ENCODE measurements around the gene DHFR2. TPM values are rescaled to one million over a fixed set of nuclear protein-coding genes. Genes with fewer than 3 reads are reported as not detected.

Gene DHFR2
- polyA plus RNA-seq, 2 donors, result 1.5 to 1.9 TPM

GRCh38 chr3:94066506-94067500 lies 4.1 kb upstream of the DHFR2 start:
- H3K27ac ChIP-seq (ENCODE audit: low read depth in 2 of 2, low read length in 1 of 2), result no peak overlapping the region
- peaks cover 0 to 3% of the 10 kb centered on the region in 2 donors for H3K36me3 ChIP-seq (ENCODE audit: control insufficient read depth in 2 of 2, insufficient read depth in 2 of 2, low read length in 1 of 2)
- H3K27me3 ChIP-seq (ENCODE audit: control insufficient read depth in 1 of 2, insufficient read depth in 2 of 2, low read length in 2 of 2), result no peaks in the 10 kb centered on the region
- no peaks in the 10 kb centered on the region for H3K9me3 ChIP-seq (ENCODE audit: control insufficient read depth in 2 of 2, insufficient read depth in 1 of 2, low read depth in 1 of 2, low read length in 1 of 2)
- H3K4me1 ChIP-seq (ENCODE audit: control insufficient read depth in 2 of 2, insufficient read depth in 2 of 2, low read length in 1 of 2), result peaks cover 0 to 8% of the 10 kb centered on the region in 2 donors
- H3K4me3 ChIP-seq (ENCODE audit: low read depth in 1 of 2, low read length in 2 of 2), result no peak overlapping the region
- 74 to 83% methylated on average over 6 of the region's 6 CpGs for WGBS, 2 donors

DNA sequence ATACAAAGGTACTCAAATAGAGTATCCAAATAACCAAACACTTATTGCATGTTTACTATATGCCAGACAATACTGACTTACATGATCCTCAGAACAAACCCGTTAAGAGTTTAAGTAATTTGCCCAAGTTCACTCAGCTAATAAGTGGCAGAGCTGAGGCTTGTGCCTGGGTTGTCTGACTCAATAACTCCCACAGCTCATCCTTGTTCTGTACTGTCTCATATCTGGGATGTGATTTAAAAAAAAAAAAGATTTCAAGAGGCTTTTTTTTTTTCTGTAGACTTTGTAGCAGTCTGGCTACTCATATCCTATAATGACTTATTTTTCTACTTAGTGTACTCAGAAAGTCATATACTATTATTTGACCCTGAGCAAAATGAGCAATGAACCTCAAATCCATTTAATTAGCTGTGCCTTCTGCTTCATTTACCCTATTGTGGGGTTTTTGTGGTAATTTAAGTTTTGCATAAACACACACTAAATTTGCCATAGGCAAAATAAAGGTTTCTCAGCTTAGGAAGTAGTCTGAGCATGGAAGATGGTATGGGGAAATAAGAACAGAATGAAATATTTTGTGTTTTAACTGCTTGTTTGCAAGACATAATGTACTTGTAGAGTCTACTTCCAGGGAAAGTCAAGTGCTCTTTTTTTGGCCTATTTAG lies 3.2 kb upstream of the DHFR2 start:
- Histone ChIP-seq H3K4me3 (ENCODE audit: low read depth in 1 of 2, low read length in 2 of 2) (no peak overlapping the region), H3K36me3 (ENCODE audit: control insufficient read depth in 2 of 2, insufficient read depth in 2 of 2, low read length in 1 of 2) (no peaks in the 10 kb centered on the region), H3K27ac (ENCODE audit: low read depth in 2 of 2, low read length in 1 of 2) (no peak overlapping the region), H3K27me3 (ENCODE audit: control insufficient read depth in 1 of 2, insufficient read depth in 2 of 2, low read length in 2 of 2) (no peaks in the 10 kb centered on the region), H3K9me3 (ENCODE audit: control insufficient read depth in 2 of 2, insufficient read depth in 1 of 2, low read depth in 1 of 2, low read length in 1 of 2) (no peaks in the 10 kb centered on the region), H3K4me1 (ENCODE audit: control insufficient read depth in 2 of 2, insufficient read depth in 2 of 2, low read length in 1 of 2) (peaks cover 0 to 8% of the 10 kb centered on the region in 2 donors)
- 83 to 88% methylated on average over 1 of the region's 1 CpG for WGBS, 2 donors

- Histone ChIP-seq H3K27ac (ENCODE audit: low read depth in 2 of 2, low read length in 1 of 2) (no peak overlapping the region), H3K27me3 (ENCODE audit: control insufficient read depth in 1 of 2, insufficient read depth in 2 of 2, low read length in 2 of 2) (no peaks in the 10 kb centered on the region), H3K36me3 (ENCODE audit: control insufficient read depth in 2 of 2, insufficient read depth in 2 of 2, low read length in 1 of 2) (no peaks in the 10 kb centered on the region), H3K9me3 (ENCODE audit: control insufficient read depth in 2 of 2, insufficient read depth in 1 of 2, low read depth in 1 of 2, low read length in 1 of 2) (no peaks in the 10 kb centered on the region), H3K4me3 (ENCODE audit: low read depth in 1 of 2, low read length in 2 of 2) (no peak overlapping the region), H3K4me1 (ENCODE audit: control insufficient read depth in 2 of 2, insufficient read depth in 2 of 2, low read length in 1 of 2) (peaks cover 0 to 8% of the 10 kb centered on the region in 2 donors)
- WGBS, 2 donors, result 38 to 42% methylated on average over 1 of the region's 1 CpG
These were observed 2.4 kb upstream of the DHFR2 start for GRCh38 chr3:94065122-94065521.

- Histone ChIP-seq H3K27ac (ENCODE audit: low read depth in 2 of 2, low read length in 1 of 2) (no peak overlapping the region), H3K27me3 (ENCODE audit: control insufficient read depth in 1 of 2, insufficient read depth in 2 of 2, low read length in 2 of 2) (no peaks in the 10 kb centered on the region), H3K9me3 (ENCODE audit: control insufficient read depth in 2 of 2, insufficient read depth in 1 of 2, low read depth in 1 of 2, low read length in 1 of 2) (no peaks in the 10 kb centered on the region), H3K4me3 (ENCODE audit: low read depth in 1 of 2, low read length in 2 of 2) (no peak overlapping the region), H3K36me3 (ENCODE audit: control insufficient read depth in 2 of 2, insufficient read depth in 2 of 2, low read length in 1 of 2) (no peaks in the 10 kb centered on the region), H3K4me1 (ENCODE audit: control insufficient read depth in 2 of 2, insufficient read depth in 2 of 2, low read length in 1 of 2) (peaks cover 0 to 8% of the 10 kb centered on the region in 2 donors)
- 78 to 83% methylated on average over 6 of the region's 6 CpGs for WGBS, 2 donors
These were observed 1.6 kb upstream of the DHFR2 start for GRCh38 chr3:94064243-94064860.

DNA sequence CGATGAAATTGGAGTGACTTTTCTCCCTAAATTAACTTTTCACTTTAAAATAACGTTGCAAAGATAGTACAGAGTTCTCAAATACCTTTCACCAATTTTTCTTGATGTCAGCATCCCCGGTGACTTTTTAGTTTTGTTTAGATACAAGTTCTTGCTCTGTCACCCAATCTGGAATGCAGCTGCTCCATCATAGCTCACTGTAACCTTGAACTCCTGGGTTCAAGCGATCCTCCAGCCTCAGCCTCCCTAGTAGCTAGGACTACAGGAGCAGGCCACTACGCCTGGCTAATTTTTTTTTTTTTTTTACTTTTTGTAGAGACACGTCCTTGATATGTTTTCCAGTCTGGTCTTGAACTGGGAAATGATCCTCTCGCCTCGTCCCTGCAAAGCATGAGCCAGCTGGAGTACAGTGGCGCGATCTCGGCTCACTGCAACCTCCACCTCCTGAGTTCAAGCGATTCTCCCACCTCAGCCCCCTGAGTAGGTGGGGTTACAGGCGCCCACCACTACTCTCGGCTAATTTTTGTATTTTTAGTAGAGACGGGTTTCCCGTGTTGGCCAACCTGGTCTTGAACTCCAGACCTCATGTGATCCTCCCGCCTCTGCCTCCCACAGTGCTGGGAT lies 892 bp upstream of the DHFR2 start:
- Histone ChIP-seq H3K36me3 (ENCODE audit: control insufficient read depth in 2 of 2, insufficient read depth in 2 of 2, low read length in 1 of 2) (no peaks in the 10 kb centered on the region), H3K4me3 (ENCODE audit: low read depth in 1 of 2, low read length in 2 of 2) (peak overlapping the region; percentile 72 to 87), H3K9me3 (ENCODE audit: control insufficient read depth in 2 of 2, insufficient read depth in 1 of 2, low read depth in 1 of 2, low read length in 1 of 2) (no peaks in the 10 kb centered on the region), H3K27ac (ENCODE audit: low read depth in 2 of 2, low read length in 1 of 2) (peak overlapping the region; percentile 66 to 92), H3K27me3 (ENCODE audit: control insufficient read depth in 1 of 2, insufficient read depth in 2 of 2, low read length in 2 of 2) (no peaks in the 10 kb centered on the region), H3K4me1 (ENCODE audit: control insufficient read depth in 2 of 2, insufficient read depth in 2 of 2, low read length in 1 of 2) (peaks cover 0 to 8% of the 10 kb centered on the region in 2 donors)
- WGBS, 2 donors, result 43 to 44% methylated on average over 17 of the region's 17 CpGs

DNA sequence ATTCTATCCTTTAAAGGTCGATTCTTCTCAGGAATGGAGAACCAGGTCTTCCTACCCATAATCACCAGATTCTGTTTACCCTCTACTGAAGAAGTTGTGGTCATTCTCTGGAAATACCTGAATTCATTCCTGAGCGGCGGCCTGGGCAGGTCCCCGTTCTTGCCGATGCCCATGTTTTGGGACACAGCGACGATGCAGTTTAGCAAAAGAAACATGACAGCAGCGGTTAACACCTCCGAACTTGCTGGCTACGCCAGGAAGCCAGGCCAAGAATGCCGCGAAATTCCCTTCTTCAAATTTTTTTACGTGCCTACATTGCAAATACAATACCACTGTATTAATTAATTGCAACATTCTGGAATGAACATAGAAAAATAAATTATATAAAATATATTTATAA lies 1.4 kb downstream of the DHFR2 start:
- H3K9me3 ChIP-seq (ENCODE audit: control insufficient read depth in 2 of 2, insufficient read depth in 1 of 2, low read depth in 1 of 2, low read length in 1 of 2), result no peaks in the 10 kb centered on the region
- H3K36me3 ChIP-seq (ENCODE audit: control insufficient read depth in 2 of 2, insufficient read depth in 2 of 2, low read length in 1 of 2), result no peaks in the 10 kb centered on the region
- H3K4me1 ChIP-seq (ENCODE audit: control insufficient read depth in 2 of 2, insufficient read depth in 2 of 2, low read length in 1 of 2), result peaks cover 0 to 5% of the 10 kb centered on the region in 2 donors
- 97 to 98% methylated on average over 13 of the region's 13 CpGs for WGBS, 2 donors
- H3K27me3 ChIP-seq (ENCODE audit: control insufficient read depth in 1 of 2, insufficient read depth in 2 of 2, low read length in 2 of 2), result no peaks in the 10 kb centered on the region
- no peak overlapping the region for H3K4me3 ChIP-seq (ENCODE audit: low read depth in 1 of 2, low read length in 2 of 2)
- H3K27ac ChIP-seq (ENCODE audit: low read depth in 2 of 2, low read length in 1 of 2), result no peak overlapping the region

- H3K36me3 ChIP-seq (ENCODE audit: control insufficient read depth in 2 of 2, insufficient read depth in 2 of 2, low read length in 1 of 2), result no peaks in the 10 kb centered on the region
- no peaks in the 10 kb centered on the region for H3K4me1 ChIP-seq (ENCODE audit: control insufficient read depth in 2 of 2, insufficient read depth in 2 of 2, low read length in 1 of 2)
- no peaks in the 10 kb centered on the region for H3K9me3 ChIP-seq (ENCODE audit: control insufficient read depth in 2 of 2, insufficient read depth in 1 of 2, low read depth in 1 of 2, low read length in 1 of 2)
- H3K4me3 ChIP-seq (ENCODE audit: low read depth in 1 of 2, low read length in 2 of 2), result no peak overlapping the region
- no peaks in the 10 kb centered on the region for H3K27me3 ChIP-seq (ENCODE audit: control insufficient read depth in 1 of 2, insufficient read depth in 2 of 2, low read length in 2 of 2)
- no peak overlapping the region for H3K27ac ChIP-seq (ENCODE audit: low read depth in 2 of 2, low read length in 1 of 2)
These were observed 12.2 kb downstream of the DHFR2 start for GRCh38 chr3:94050546-94050945.

DNA sequence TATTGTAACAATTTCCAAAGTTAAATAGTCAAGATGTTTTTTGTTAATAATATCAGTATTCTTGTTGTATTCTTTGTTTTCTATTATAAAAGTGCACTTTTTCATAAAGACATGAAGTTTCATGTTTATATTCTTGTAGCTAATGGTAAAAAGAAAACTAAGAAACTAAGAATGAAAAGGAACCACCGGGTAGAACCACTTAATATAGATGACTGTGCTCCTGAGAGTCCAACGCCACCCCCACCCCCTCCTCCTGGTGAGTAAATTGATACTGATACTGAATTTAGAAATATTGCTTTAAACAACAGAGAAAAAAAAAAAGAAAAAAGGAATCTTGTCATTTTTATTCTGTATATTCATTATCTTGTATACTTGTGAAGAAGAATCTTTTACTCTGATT lies 13.4 kb downstream of the DHFR2 start:
- Histone ChIP-seq H3K4me1 (ENCODE audit: control insufficient read depth in 2 of 2, insufficient read depth in 2 of 2, low read length in 1 of 2) (no peaks in the 10 kb centered on the region), H3K27ac (ENCODE audit: low read depth in 2 of 2, low read length in 1 of 2) (no peak overlapping the region), H3K27me3 (ENCODE audit: control insufficient read depth in 1 of 2, insufficient read depth in 2 of 2, low read length in 2 of 2) (no peaks in the 10 kb centered on the region), H3K36me3 (ENCODE audit: control insufficient read depth in 2 of 2, insufficient read depth in 2 of 2, low read length in 1 of 2) (no peaks in the 10 kb centered on the region), H3K4me3 (ENCODE audit: low read depth in 1 of 2, low read length in 2 of 2) (no peak overlapping the region), H3K9me3 (ENCODE audit: control insufficient read depth in 2 of 2, insufficient read depth in 1 of 2, low read depth in 1 of 2, low read length in 1 of 2) (peaks cover 0 to 2% of the 10 kb centered on the region in 2 donors)
- 82 to 85% methylated on average over 2 of the region's 2 CpGs for WGBS, 2 donors

DNA sequence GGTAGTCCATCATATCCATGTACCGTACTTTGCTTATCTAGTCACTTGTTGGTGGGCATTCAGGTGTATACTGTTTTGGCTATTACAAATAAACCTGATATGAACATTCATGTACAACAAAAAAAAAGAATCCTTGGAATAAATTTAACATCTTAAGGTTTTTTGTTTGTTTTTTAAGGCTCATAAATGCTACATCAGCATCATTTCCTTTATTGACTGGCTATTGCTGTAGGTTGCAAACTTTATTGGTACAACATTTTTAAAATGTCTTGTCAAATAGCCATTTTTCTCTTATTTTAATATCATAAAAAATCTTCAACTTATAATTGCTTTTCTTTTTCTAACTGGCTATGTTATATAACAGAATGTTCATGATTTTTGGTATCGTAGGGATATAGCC lies 16.2 kb downstream of the DHFR2 start:
- Histone ChIP-seq H3K9me3 (ENCODE audit: control insufficient read depth in 2 of 2, insufficient read depth in 1 of 2, low read depth in 1 of 2, low read length in 1 of 2) (peaks cover 0 to 5% of the 10 kb centered on the region in 2 donors), H3K27ac (ENCODE audit: low read depth in 2 of 2, low read length in 1 of 2) (no peak overlapping the region), H3K4me3 (ENCODE audit: low read depth in 1 of 2, low read length in 2 of 2) (no peak overlapping the region), H3K36me3 (ENCODE audit: control insufficient read depth in 2 of 2, insufficient read depth in 2 of 2, low read length in 1 of 2) (no peaks in the 10 kb centered on the region), H3K4me1 (ENCODE audit: control insufficient read depth in 2 of 2, insufficient read depth in 2 of 2, low read length in 1 of 2) (no peaks in the 10 kb centered on the region), H3K27me3 (ENCODE audit: control insufficient read depth in 1 of 2, insufficient read depth in 2 of 2, low read length in 2 of 2) (no peaks in the 10 kb centered on the region)
- 98% methylated on average over 2 of the region's 2 CpGs for WGBS, 2 donors
